ENCODE data around the gene EHD3.

DNA sequence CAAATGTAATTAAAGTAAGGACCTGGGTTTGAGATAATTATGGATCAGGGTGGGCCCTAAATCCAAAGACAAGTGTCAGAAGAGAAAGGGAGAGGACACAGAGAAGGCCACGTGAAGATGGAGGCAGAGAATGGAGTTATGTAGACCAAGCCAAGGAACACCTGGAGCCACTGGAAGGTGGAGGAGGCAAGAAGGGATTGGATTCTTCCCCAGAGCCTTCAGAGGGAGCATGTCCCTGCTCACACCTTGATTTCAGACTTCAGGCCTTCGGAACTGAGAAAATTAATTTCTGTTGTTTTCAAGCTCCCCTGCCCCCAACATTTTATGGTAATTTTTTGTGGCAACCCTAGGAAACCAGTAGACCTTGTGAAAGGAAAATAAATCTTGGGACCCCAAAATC, 36.3 kb upstream of the EHD3 start:
- TF ChIP-seq CTCF (IDR thresholded peaks at IDR 0.05; ENCODE audit: low read length) (no peak), EZH2 (IDR thresholded peaks at IDR 0.05; ENCODE audit: borderline replicate concordance, low read length) (no peak)

Data from OCI-LY1 (cell line).